HG02970 (cell line): ENCODE results near the gene ZNF76.

Source experiments
- ATAC-seq: cut with Tn5 transposase; IDR thresholded peaks from one replicate; pipeline ENCODE4 v1.9.1; 2021; ENCODE audit warnings: mild to moderate bottlenecking, moderate library complexity, moderate number of reproducible peaks; ENCODE audit not compliant: unreplicated experiment, low FRiP score

ZNF76 gene

DNA sequence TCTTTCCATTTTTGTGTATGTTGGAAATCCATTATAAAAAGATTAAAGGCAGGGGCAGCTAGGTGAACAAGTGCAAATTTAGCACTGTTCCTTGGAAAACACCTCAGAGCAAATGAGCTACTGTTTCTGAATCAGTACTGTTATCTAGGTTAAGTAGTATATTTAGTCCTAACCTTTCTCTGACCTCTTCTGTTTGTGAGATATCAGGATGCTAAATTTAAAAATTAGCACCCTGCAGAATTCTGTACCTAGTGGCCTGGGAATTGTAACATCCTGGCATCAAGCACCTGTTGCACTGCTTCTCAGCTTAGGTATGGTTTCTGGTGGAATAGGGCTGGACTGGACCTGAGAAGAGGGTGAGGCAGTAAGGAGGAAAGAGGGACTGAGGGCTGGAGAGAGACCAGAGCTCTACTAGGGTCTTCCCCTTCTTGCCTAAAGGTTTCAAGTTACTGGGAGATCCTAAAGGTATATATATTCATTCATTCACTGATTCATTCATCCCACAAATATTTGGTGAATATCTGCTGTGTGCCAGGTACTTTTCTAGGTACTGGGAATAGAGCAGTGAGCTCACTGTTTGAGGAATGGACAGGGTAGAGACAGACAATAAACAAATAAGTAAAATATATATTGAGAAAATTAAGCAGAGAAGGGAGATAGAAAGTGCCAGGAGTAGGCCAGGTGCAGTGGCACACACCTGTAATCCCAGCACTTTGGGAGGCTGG is 5.2 kb downstream of the ZNF76 start:
- ATAC-seq: no peak

DNA sequence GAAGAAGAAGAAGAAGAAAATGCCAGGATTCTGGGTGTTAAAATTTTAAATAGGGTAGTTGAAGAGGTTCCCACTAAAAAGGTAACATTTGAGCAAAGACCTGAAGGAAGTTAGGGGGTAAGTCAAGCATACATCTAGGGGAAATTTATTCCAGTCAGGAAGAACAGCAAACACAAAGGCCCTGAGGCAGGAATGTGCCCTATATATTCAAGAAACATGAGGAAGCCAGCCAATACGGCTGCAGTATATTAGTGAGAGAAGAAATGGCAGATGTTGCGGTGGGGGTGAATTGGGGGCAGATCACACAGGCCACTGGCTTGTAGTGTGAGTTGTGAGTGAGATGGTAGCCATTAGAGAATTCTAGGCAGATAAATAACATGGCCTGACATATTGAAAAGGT is 6.0 kb downstream of the ZNF76 start:
- ATAC-seq: no peak

DNA sequence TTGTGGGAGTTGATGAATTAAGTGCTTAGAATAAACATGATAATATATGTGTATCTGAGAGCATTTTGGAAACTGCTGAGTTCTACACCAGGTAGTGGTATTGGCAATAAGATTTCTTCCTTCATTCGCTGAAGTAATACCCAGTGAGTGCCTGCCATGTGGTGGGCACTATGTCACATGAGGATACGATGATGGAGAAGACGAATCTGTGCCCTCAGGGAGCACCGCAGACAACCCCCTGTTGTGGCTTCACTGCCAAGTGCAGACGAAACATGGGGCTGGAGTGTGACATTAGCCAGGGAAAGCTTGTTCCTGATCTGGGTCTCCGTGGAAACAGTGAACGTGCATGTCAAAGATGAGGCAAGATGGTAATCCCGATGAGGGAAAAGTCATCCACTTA is 7.9 kb downstream of the ZNF76 start:
- ATAC-seq: no peak

DNA sequence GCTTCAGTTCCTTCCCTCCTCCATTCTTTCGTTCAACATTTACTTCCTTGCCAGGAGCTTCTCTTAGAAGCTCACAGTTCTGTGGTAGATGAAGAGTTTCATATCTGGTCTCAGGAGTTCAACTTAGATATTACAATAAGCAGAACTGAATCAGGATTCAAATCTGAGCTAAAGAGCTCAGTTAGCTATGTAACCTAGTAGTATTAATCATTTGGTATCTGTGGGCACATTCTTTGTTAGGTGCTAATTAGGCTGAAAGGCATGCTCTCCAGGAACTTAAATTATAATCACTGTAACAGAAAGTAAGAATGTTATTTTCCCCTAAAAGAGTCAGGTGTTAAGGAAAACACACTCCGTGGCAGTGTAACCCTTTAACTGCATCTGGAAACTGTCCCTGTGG is 8.4 kb downstream of the ZNF76 start:
- no peak for ATAC-seq

DNA sequence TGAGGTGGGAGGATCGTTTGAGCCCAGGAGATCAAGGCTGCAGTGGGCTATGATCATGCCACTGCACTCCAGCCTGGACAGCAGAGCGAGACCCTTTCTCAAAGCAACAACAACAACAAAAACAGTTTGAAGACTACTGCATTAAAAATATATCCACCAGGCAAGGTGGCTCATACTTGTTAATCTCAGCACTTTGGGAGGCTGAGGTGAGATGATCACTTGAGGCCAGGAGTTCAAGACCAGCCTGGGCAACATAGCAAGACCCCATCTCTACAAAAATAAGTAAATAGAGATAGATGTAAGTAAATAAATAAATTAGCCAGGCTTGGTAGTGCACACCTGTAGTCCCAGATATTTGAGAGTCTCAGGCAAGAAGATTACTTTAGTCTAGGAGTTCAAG is 12.5 kb downstream of the ZNF76 start:
- ATAC-seq: no peak

DNA sequence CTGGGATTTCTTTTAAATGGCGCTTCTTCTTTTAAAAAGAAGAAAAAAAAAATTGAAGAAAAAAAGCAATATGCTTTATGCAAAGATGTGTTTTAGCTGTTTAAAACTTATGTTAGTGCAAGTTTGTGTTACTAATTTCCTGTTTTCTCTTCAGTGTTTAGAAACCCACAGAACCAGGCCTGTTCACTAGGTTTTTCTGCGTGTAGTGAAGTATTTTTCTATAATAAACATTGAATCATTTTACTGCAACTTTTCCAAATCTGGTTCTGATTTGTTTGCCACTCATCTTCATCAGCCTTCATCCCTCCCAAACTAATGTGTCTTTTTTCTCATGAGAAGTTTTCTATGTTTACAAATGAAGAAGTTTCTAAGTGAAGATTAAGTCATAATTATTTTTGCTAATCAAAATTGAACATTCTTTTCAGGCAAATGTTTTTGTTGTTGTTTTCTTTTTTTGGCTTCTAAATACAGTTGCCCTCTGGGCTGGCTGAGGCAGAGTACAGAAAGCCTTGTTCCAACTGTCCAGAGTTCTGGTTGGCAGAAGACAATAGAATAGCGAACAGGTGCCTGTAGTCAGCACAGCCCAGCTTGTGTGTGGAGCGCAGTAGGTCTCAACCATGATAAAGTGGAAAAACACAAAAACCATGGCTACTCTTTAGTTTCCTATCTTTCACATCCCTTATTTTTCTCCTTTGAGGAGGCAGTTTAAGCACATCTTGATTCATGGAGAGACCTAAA is 14.5 kb downstream of the ZNF76 start:
- ATAC-seq: no peak

DNA sequence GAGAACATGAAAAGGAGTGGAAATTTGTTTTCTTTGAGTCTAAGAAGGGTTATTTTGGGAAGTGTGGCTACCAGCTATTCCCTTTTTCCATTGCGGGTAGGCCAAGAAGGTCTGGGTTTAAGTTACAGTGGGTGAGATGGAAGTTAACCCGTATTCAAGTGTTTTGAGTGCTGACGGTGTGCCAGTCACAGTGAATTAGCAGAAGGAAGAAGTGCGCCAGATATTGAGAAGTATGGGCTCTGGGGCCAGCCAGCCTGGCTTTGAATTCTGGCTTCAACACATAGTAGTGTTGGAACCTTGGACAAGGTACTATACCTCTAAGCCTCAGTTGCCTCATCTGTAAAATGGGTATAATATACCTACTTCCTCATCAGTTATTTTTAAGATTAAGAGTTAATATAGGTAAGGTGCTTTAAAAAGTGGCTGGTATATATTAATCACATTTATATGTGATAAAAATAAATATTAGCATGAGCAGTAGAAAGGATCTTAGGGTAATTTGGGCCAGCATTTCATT is 16.3 kb downstream of the ZNF76 start:
- no peak for ATAC-seq

DNA sequence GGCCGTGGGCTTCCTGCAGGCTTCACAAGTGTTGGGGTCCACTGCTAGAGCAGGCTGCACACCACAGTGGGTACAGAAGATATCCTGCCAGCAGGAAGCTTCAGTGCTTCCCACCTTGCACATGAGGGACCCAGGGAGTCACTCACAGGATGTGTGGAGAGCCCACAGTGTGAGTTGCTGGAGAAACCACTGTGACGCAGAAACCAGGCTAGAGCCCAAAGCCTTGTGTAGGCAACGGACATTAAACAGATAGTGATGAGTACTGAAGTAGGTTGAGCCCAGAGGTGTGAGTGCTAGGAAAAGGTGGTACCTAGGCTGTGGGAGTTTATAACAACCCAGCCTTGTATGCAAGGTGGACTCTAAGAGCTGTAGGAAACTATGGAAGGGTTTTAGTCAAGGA is 19.2 kb downstream of the ZNF76 start:
- no peak for ATAC-seq

DNA sequence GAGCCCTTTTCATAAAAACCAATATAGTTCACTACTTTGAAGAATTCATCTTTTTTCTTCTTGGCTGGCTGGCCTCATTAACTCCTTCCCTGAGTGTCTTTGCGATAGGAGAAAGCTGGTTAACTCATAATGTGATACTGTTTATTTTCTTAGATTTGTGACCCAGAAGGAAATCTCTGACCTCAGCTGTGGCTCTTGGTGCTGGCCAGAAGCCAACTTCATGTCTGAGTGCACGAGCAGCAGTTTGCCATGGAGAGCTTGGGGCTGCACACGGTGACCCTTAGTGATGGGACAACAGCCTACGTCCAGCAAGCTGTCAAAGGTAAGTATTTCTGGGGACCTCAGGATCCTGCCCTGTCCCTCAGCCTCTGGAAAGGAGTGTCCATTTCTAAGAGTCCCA is 21.4 kb downstream of the ZNF76 start:
- no peak for ATAC-seq

DNA sequence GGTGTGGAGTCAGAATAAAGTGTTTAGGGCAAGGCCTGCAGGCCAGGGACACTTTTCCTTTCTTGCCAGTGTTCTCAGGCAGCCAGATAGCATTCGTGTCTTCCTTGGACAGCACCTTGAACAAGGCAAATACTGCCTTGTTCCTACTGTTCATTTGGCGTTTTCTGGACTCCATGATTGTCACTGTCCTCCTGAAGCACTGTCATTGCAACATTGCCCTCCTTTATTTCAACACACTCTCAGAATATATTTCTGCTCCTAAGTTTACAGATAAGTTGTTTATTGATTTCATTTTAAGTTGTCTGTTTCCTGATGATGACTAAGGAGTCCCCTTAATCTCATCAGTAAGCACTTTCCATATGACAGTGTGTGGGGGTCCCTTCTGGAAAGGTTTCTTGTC is 22.9 kb downstream of the ZNF76 start:
- ATAC-seq: no peak

DNA sequence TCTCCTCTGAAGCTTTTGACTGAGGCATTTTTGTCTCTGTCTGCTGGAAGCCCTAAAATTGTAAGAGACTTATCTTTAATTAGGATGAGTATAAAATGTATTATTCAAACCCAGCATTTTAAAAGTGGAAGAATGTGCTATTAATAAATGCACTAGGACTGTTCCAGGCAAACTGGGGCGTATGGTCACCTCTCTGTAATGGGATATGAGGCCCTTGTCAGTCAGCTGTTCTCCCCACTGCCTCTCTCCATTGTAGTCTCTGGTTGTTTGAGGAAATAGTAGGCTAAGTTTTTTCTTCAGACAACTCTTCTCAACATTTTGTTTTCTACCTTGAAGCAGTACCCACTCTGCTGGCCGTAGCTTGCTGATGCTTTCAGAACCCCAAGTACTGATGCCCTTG is 23.8 kb downstream of the ZNF76 start:
- ATAC-seq: no peak

DNA sequence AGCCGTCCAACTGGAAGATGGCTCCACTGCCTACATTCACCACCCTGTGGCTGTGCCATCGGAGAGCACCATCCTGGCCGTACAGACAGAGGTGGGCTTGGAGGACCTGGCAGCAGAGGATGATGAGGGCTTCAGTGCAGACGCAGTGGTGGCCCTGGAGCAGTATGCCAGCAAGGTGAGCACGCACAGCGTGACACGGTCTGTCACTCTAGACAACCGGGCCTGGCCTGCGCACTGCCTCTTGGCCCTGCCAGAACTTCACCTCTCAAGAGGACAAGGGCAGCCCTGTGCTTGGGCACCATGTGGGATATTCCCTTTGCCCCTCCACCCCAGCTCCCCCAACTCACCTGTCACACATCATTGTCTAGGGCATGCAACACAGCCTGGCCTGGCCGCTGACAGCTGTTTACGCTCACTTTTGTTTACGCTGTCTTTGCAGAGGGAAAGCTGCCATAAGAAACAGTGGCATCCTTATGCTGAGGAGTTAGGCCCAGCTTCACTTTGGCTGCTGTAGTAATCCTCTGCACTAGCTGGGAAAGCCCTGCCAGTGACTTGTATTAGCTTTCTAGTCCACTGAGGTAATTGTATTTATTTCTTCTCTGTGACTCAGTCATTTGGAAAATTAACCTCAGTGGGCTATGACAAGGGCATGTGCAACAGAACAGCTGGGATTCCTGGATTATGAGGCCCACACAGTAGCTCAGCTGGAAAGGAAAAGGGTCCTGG is 28.3 kb downstream of the ZNF76 start:
- no peak for ATAC-seq

DNA sequence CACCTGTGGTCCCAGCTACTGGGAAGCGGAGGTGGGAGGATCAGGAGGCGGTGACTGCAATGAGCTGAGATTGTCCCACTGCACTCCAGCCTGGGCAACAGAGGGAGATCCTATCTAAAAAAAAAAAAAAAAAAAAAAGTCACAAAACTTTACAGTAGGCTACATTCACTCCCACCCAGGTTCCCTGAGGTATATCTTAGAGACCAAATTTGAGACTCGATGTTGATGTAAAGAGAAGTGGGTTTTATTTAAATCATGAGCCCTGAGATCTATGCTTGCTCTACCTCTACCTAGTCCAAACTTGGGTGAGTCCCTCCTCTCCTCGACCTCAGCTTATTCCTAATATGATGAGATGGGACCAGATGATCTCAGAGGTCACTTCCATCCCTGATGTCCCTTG is 29.3 kb downstream of the ZNF76 start:
- ATAC-seq: no peak

DNA sequence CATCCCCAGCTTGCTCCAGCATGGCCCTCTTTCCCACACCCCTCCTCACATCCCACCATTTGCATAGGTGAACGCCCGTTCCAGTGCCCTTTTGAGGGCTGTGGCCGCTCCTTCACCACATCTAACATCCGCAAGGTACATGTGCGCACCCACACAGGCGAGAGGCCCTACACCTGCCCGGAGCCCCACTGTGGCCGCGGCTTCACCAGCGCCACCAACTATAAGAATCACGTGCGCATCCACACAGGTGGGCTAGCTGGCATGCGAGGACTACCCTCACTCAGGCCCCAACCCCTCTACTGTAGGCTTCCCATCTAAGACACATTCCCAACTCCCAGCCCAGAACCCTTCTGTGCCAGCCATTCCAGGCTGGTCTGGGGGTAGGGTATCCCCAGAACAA is 32.0 kb downstream of the ZNF76 start:
- ATAC-seq: no peak

DNA sequence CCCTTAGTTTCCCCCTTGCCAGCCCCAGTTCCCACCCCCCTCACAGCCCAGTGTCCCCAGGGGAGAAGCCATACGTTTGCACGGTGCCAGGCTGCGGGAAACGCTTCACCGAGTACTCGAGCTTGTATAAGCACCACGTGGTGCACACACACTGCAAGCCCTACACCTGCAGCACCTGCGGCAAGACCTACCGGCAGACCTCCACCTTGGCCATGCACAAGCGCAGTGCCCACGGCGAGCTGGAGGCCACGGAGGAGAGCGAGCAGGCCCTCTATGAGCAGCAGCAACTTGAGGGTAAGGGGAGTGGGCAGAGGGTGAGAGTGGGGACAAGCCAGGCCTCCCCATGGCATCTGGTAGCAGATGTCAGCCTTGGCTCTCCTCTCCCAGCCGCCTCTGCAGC is 33.0 kb downstream of the ZNF76 start:
- no peak for ATAC-seq

DNA sequence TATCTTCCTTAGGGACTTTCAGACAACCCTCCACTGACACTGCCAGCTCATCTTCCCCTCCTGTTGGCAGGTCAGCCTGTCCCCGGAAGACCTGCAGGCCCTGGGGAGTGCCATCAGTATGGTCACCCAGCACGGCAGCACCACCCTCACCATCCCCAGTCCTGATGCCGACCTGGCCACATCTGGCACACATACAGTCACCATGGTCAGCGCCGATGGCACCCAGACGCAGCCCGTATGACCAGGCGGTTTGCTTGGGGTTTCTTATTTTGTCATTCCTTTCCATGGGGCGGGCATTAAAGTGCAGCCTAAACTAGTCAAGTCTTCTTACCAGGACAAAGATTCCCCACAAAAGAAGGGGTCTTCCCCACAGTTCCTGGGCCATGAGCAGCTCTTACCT is 34.1 kb downstream of the ZNF76 start:
- ATAC-seq: no peak

DNA sequence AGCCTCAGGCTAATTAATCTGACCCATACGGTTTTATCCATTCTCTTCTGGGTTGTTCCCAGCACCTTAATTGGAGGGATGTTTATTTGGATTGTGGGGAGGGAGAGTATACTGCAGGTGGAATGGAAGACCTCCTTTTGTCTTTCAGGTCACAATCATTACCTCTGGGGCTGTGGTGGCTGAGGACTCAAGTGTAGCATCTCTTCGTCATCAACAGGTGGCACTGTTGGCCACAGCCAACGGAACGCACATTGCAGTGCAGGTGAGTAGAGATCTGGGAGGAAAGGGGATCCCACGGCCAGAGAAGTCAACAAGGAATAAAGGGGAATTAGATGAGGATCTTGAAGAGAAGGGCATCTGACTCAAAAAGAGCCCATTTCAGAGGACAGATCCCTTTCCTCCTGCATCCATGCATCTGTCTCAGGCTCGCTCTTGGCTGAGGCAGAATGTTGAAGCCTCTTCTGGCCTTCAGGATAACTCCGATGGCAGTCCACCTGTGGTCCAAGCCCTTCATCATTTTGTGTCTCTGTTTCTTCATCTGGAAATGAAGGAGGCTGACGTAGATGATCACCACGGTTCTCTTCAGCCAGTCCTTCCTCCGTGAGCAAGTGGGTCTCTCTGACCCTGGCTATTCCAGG is 34.9 kb downstream of the ZNF76 start:
- no peak for ATAC-seq

DNA sequence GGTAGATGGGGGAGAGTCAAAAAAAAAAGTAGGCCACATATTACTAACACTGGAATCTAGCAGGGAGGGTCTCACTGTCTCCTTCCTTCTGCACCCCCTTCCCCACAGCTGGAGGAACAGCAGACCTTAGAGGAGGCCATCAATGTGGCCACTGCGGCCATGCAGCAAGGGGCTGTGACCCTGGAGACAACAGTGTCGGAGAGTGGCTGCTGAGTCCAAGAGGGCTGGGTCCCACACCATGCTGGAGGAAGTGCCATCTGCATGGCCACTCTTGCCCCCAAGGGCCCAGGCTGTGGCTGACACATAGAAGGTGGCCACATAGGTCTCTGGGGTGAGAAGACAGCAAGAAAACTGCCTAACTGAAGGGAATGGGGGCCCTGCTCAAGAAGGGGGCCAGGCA is 35.5 kb downstream of the ZNF76 start:
- no peak for ATAC-seq

DNA sequence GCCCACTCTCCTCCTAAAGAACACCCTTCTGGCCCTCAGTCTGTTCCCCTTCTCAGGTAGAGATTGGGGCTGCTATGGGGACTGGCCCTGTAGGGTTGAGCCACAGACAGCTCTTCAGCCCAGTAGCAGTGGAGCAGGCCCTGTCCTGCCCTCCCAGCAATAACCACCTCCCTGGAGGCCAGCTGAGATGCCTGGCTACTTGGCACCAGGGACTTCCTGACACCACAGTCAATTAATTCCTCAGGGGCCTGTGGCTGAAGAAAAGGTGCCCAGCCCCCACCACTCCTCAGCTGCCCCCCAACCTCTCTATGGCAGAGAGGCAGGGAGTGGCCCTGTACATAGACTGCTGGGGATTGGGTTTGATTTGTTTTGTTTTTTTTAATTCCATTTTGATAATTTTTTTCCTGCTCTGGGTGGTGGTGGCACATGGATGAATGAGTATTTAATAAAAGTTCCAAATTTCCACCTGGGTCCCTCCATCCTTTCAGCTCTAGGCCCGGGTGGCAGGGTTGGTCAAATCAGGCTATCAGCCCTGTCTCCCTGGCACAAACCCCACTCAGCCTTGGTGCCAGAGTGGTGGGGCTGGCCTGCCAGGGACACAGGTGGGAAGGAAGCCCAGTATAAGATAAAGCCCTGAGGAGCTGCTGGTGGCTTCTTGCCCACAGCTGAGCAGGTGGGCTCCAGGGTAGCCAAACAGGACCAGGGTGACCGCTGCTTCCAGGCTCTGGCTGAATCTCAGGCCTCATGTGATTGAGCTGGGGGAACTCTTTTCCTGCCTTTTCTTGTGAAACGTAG is 36.2 kb downstream of the ZNF76 start:
- ATAC-seq: no peak

DNA sequence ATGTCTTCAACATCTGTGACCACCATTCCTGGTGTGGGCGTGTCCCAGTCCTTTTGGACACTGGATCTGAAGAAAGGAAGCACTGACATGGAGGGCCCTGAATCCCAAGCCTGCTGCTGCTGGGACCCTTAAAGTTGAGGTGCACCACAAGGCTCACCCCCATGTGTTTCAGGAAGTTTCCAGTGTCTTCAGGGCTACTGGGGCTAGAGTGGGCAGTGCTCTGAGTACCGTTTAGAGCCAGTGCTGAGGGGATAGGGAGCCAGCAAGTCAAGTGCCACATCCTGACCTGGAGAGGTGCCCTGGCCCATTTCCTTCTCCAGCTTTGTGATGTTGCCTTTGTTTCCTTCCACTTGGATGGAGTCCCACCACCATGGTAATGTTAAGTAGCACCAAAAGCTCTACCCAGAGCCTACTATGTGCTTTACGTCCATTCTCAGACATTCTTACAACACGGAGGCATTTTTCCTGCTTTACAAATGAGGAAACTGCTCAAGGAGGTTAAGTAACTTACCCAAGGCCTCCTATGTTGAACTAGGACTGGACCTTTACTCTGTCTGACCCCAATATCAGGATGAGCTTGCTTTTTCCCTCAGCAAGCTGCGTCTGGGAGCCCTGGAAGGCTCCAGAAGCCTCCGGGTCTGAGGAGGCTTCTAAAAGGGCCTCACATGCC is 37.5 kb downstream of the ZNF76 start:
- no peak for ATAC-seq
